Motor neuron (in vitro differentiated cells): Measurements from ENCODE around the gene TMUB1. TPM values are rescaled to one million over a fixed set of nuclear protein-coding genes. Genes with fewer than 3 reads are reported as not detected.

Source experiments
- ATAC-seq, 8 experiments: fragments of 200-7000 bp; cut with Tn5 transposase; replicated peaks in 6 of 8; 2 replicates each; pipeline ENCODE4 v1.8.0; 2021; ENCODE audit warnings: mild to moderate bottlenecking in 8 of 8, moderate library complexity in 8 of 8
- H3K27ac ChIP-seq, 2 donors: fragments of 250-450 bp; sonication (Bioruptor Pico); 2 replicates each; pipeline ENCODE4 v1.9.0; 2021; ENCODE audit warnings: antibody characterized with exemption in 2 of 2, mild to moderate bottlenecking in 2 of 2, moderate library complexity in 1 of 2
- H3K4me1 ChIP-seq, 2 donors: fragments of 250-450 bp; sonication (Bioruptor Pico); replicated peaks in 1 of 2; 2 replicates each; pipeline ENCODE4 v1.6.1; 2021; ENCODE audit warnings: antibody characterized with exemption in 2 of 2, mild to moderate bottlenecking in 2 of 2, moderate library complexity in 1 of 2
- H3K4me3 ChIP-seq, 5 donors: fragments of 250-450 bp; sonication (Bioruptor Pico); 2 replicates each; pipeline ENCODE4 v1.9.0; 2021; ENCODE audit warnings: antibody characterized with exemption in 5 of 5, mild to moderate bottlenecking in 5 of 5, moderate library complexity in 4 of 5
- WGBS, 10 experiments: fragments of 450-650 bp; shearing (Covaris generic); methylation state at CpG; one replicate each; pipeline ENCODE4 v1.0.0; 2022; 5-methylcytosine and 5-hydroxymethylcytosine counted together
- in situ Hi-C, 9 experiments: fragments of 400-800 bp; cut with MboI; loops; one replicate each; pipeline ENCODE4 v1.15.0; 2021; ENCODE audit warnings: low sequenced_read_pairs in 9 of 9, low pct_unique_long_range_greater_than_20kb in 2 of 9; ENCODE audit not compliant: unreplicated experiment in 9 of 9
- total RNA-seq, 8 experiments: library from RNA; unstranded; fragments of 300-600 nt; gene quantifications; 2 replicates each; pipeline versions ENCODE4 v1.2.3 to v1.2.4, GENCODE V29; 2022

Gene TMUB1
- total RNA-seq, 8 experiments from 2014 or later: 18.2 to 33.3 (median 30.6) TPM

GRCh38 chr7:151083824-151084160 is 499 bp upstream of the TMUB1 start:
- in situ Hi-C loops: no loop called here
- Histone ChIP-seq H3K4me3 (peak overlapping the region; percentile 72 to 95 (median 94)), H3K4me1 (peaks cover 40 to 46% of the 10 kb centered on the region in 2 donors), H3K27ac (peak overlapping the region; percentile 67 to 72)
- WGBS, 10 experiments: 33 to 100% (median 61%) methylated on average over 1 to 3 of the region's 3 CpGs; no CpG with 5 or more reads in 4 of the 10 experiments
- no peak for ATAC-seq

DNA sequence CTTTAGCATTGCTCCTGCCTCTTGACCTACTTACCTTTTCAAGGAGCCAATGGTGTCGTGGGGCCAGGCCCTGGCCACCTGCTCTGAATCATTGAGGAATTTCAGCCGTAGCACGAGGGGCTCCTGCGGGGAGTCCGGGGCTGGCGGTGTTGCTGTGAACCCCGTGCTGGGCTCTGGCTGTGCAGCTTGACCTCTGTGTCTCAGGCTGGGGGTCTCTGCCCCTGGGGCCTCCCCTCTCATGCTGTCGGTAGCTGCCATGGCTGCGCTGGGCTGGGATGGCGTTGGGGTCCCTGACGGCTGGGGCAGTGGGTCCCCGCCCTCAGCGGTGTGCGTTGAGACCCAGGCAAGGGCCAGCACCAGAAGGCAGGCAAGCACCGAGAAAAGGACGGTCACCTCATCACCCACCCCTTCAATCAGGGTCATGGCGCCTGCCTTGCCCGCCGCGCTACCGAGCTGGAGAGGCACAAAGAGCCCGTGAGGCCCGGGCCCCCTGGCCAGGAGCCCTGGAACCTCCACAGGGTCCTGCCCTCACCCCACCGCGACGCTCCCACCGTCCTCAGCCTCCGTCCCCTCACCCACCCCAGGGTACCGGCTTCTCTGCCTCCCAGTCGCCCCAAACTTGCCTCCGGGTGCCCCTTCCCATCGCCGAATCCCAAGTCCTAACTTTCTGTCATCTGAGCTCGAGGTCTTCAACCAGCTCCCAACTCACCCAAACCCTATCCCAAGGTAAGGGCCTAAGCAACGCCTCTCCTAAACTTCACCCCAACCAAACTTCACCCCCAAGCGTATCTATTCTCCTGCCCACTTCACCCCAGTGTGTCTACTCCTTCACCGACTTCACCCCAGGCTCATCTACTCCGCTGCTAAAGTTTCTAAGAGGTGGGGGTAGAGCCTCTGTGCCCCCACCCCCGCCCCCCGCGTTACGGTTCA is 887 bp downstream of the TMUB1 start:
- in situ Hi-C loops: no loop called here
- WGBS, 10 experiments: 0 to 30% methylated on average over 1 to 2 of the region's 42 CpGs; no CpG with 5 or more reads in 8 of the 10 experiments
- H3K4me1 ChIP-seq: peaks cover 42 to 51% of the 10 kb centered on the region in 2 donors
- peak overlapping the region; percentile 67 to 72 for H3K27ac ChIP-seq
- no peak for ATAC-seq
- peak overlapping the region; percentile 72 to 95 (median 94) for H3K4me3 ChIP-seq

DNA sequence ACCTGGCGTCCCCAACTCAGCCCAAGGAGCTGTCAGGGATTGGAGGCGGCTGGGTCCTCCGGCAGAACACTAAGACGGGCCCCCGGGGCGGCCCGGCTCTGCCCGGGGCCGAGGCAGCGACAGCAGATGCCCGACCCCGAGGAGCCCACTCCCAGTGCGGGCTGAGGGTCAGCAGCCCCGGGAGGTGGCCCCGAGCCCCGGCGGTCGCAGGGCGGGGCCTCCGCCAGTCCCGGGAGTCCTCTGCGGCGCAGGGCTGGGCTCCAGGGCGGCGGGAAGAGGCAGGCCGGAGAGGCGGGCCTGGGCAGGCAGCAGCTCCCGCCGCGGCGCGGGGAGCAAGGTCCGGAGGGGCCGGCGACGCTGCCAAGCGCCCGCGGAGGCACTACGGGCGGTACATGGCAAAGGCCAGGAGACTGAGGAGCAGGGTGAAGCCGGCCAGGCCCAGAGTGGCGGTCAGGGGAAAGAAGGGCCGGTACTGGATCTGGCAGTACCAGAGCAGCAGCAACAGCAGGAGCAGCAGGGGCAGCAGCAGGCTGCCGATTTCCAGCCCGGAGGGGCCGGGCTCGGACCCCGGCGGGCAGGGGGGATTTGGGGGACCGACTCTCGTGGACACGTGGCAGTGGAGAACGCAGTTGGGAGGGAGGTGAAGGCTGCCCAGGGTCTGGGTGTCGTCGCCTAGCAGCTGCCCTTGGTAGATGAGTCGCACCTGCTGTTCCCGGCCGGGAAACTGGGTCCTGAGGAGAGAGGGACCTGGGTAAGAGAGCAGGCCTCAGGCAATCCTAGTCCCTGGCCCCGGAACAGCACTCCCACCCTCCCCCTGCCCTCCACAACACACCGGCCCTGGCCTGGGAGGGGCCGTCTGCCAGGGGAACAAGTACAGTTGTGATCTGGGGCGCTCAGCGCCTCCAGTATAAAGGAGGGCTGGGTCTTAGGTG is 1.9 kb downstream of the TMUB1 start:
- WGBS, 10 experiments: 0 to 20% (median 4%) methylated on average over 1 to 5 of the region's 64 CpGs; no CpG with 5 or more reads in 7 of the 10 experiments
- H3K4me1 ChIP-seq: peaks cover 42 to 51% of the 10 kb centered on the region in 2 donors
- in situ Hi-C loops: no loop called here
- peak overlapping the region; percentile 84 to 95 (median 93) for H3K4me3 ChIP-seq
- peak in 3 of 8 experiments; percentile 2 to 5 (median 4) for ATAC-seq
- H3K27ac ChIP-seq: peak overlapping the region; percentile 76 to 98

GRCh38 chr7:151080522-151081169 is 2.6 kb downstream of the TMUB1 start, which contains the start of gene FASTK:
FASTK (minus strand) TSS chr7:151080809; CDS start chr7:151080766, 43 bp downstream.
- 0% methylated on average over 5 to 9 of the region's 66 CpGs; no CpG with 5 or more reads in 8 of the 10 experiments for WGBS, 10 experiments
- peak within 1 kb of the TSS; percentile 97 to 98 for H3K27ac ChIP-seq
- H3K4me1 ChIP-seq: peaks cover 42 to 47% of the 10 kb centered on the region in 2 donors

GRCh38 chr7:151080067-151080521 is 3.2 kb downstream of the TMUB1 start:
- in situ Hi-C loops: no loop called here
- Histone ChIP-seq H3K27ac (peak overlapping the region; percentile 97 to 98), H3K4me1 (peaks cover 42 to 44% of the 10 kb centered on the region in 2 donors), H3K4me3 (peak overlapping the region; percentile 84 to 95 (median 93))
- peak; percentile 1 to 44 (median 12) for ATAC-seq
- WGBS, 10 experiments: 0 to 3% (median 1%) methylated on average over 1 to 17 of the region's 31 CpGs; no CpG with 5 or more reads in 5 of the 10 experiments

More at GRCh38 chr7:151080522-151081169, 2.6 kb downstream of the TMUB1 start, which contains the start of gene FASTK:
- ATAC-seq: peak; percentile 55 to 75 (median 61)
- in situ Hi-C loops: no loop called here
- peak within 1 kb of the TSS; percentile 84 to 95 (median 93) for H3K4me3 ChIP-seq

- peak overlapping the region; percentile 97 to 98 for H3K27ac ChIP-seq
- no peak for ATAC-seq
Observed at GRCh38 chr7:151079199-151079910, 3.9 kb downstream of the TMUB1 start.

DNA sequence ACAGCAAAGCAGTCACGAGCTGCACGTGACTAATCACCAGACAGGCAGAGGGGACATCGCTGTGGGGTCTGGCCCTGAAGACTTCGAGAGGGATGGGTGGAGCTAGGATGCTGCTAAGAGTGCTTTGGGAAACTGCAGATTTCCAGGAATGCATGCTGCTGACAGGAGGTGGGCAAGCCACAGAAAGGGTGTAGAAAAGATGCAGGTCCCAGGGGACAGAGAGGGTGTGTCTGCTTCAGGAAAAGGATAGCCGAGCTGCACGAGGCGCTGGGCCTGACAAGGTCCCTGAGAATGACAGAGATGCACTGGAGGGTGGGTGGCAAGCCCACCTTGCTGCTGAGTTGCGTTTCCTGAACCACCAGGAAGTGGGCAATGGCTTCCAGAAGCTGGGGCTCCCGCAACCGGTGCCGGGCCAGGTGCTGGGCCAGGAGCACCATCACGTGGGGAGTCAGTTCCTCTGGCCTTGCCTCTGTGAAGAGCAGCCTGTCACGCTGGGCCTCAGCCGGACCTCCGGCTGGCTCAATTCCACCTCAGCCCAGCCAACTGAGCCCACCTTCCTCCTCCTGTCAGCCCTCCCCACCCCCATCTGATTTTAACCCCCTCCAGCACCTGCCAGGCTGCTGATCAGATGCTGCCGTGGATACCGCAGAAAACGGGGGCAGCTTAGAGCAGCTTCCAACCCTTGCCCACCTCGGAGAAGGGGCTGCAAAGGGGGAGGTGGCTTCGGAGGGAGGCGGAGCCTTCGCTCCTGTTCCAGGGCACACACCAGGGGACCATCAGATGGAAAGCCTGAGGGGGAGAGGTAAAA is 4.9 kb downstream of the TMUB1 start:
- Histone ChIP-seq H3K4me1 (peaks cover 39 to 41% of the 10 kb centered on the region in 2 donors), H3K27ac (peak overlapping the region; percentile 14 to 98), H3K4me3 (peak overlapping the region in 2 of 5 donors; percentile 12 to 93)
- WGBS, 10 experiments: 20 to 80% (median 48%) methylated on average over 1 to 7 of the region's 22 CpGs; no CpG with 5 or more reads in 3 of the 10 experiments
- in situ Hi-C loops: no loop called here
- peak in 7 of 8 experiments; percentile 0 to 64 (median 56) for ATAC-seq

More at GRCh38 chr7:151079199-151079910, 3.9 kb downstream of the TMUB1 start:
- in situ Hi-C loops: no loop called here
- peak overlapping the region; percentile 84 to 95 (median 93) for H3K4me3 ChIP-seq
- H3K4me1 ChIP-seq: peaks cover 42 to 44% of the 10 kb centered on the region in 2 donors
- 38 to 100% (median 73%) methylated on average over 1 to 13 of the region's 27 CpGs; no CpG with 5 or more reads in 2 of the 10 experiments for WGBS, 10 experiments

GRCh38 chr7:151077705-151078232 is 5.5 kb downstream of the TMUB1 start:
- Histone ChIP-seq H3K4me3 (peak overlapping the region in 1 of 5 donors; percentile 12), H3K4me1 (peaks cover 39 to 41% of the 10 kb centered on the region in 2 donors), H3K27ac (peak overlapping the region in 1 of 2 donors; percentile 98)
- in situ Hi-C loops: no loop called here
- ATAC-seq: no peak
- WGBS, 10 experiments: 33 to 90% (median 39%) methylated on average over 1 to 3 of the region's 10 CpGs; no CpG with 5 or more reads in 6 of the 10 experiments

DNA sequence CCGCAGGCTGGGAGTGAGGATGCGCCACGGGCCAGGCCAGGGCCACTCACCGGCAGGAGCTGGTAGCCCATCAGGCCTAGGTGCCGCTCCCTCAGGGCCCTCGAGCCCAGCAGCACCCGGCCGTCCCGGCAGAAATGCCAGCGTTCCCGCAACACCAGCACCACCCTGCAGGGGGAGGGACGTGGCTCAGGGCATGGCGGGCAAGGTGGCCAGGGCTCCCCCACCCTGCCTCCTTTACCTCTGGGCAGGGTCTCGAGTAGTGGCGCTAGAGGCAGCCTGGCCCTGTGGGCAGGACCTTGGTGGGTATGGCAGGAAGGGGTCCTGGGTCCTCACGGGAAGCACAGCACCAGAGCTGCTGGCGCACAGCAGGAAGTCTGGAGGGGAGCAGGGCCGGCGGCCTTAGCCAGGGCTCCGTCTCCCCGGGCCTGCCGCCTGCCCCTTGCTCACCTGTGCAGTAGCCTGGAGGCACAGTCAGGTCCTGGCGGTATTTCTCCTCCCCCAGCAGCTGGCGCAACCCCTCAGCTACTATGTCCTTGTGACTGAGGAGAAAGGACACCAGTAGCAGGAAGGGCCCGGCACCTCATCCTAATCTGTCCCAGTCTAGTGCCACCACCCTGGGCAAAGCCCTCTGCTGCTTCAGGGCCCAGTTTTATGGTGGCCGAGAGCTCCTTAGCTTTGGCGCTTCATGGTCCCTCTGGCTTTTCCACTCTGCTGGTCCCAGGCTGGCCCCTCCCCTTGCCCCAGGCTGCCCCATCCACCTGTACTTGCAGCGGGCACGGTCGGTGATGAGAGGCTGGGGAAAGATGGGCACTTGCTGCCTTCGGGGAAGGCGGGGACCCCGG is 6.2 kb downstream of the TMUB1 start:
- H3K27ac ChIP-seq: peak overlapping the region in 1 of 2 donors; percentile 98
- in situ Hi-C loops: no loop called here
- 80 to 100% (median 87%) methylated on average over 1 to 7 of the region's 33 CpGs; no CpG with 5 or more reads in 6 of the 10 experiments for WGBS, 10 experiments
- ATAC-seq: no peak
- H3K4me1 ChIP-seq: peaks cover 32 to 35% of the 10 kb centered on the region in 2 donors
- H3K4me3 ChIP-seq: no peak overlapping the region

GRCh38 chr7:151075978-151076426 is 7.3 kb downstream of the TMUB1 start:
- ATAC-seq: no peak
- no peak overlapping the region for H3K4me3 ChIP-seq
- no peak overlapping the region for H3K27ac ChIP-seq
- in situ Hi-C loops: no loop called here
- peaks cover 21 to 25% of the 10 kb centered on the region in 2 donors for H3K4me1 ChIP-seq
- WGBS, 10 experiments: 66 to 100% (median 97%) methylated on average over 1 to 6 of the region's 22 CpGs; no CpG with 5 or more reads in 7 of the 10 experiments
